Measurements from ENCODE around the gene NDNF.

DNA sequence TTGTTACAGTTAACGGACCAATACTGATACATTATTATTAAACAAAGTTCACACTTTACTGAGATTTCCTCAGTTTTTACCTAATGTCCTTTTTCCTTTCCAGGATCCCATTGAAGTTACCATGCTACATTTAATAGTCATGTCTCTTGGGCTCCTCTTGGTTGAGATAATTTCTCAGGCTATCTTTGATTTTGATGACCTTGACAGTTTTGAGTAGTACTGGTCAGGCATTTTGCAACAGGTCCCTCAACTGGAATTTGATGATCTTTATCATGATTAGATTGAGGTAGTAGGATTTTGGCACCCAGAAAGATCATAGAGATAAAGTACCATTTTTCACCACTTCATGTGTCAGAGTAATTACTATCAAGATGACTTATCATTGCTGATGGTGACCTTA is 53.8 kb downstream of the NDNF start:
- TF ChIP-seq, protein P1, sequence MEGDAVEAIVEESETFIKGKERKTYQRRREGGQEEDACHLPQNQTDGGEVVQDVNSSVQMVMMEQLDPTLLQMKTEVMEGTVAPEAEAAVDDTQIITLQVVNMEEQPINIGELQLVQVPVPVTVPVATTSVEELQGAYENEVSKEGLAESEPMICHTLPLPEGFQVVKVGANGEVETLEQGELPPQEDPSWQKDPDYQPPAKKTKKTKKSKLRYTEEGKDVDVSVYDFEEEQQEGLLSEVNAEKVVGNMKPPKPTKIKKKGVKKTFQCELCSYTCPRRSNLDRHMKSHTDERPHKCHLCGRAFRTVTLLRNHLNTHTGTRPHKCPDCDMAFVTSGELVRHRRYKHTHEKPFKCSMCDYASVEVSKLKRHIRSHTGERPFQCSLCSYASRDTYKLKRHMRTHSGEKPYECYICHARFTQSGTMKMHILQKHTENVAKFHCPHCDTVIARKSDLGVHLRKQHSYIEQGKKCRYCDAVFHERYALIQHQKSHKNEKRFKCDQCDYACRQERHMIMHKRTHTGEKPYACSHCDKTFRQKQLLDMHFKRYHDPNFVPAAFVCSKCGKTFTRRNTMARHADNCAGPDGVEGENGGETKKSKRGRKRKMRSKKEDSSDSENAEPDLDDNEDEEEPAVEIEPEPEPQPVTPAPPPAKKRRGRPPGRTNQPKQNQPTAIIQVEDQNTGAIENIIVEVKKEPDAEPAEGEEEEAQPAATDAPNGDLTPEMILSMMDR (conservative IDR thresholded peaks at IDR 0.05): no peak
- TF ChIP-seq ZFX (IDR thresholded peaks at IDR 0.05): no peak
